Panc1 (cell line): ENCODE measurements around the gene MCCC2. TPM values are rescaled to one million over a fixed set of nuclear protein-coding genes. Genes with fewer than 3 reads are reported as not detected.

Experiments
- ATAC-seq: fragments of 200-7000 bp; cut with Tn5 transposase; 2 replicates; pipeline ENCODE4 v1.9.1; 2020; ENCODE audit warnings: mild to moderate bottlenecking, moderate library complexity
- BruUV-seq: library from RNA; stranded (reverse); fragments of 400-500 nt; replicated peaks from 2 replicates; lab custom pipeline; 2021; lab: Mats Ljungman, UMichigan
- CTCF ChIA-PET: fragments of 300-600 bp; sonication (Branson Sonifier 250); formaldehyde crosslinking; loops from one replicate; lab custom pipeline; 2022; ENCODE audit warnings: antibody characterized with exemption; lab: Charles Lee
- POLR2A ChIA-PET: fragments of 300-600 bp; sonication (Branson Sonifier 250); formaldehyde crosslinking; loops from one replicate; lab custom pipeline; 2022; ENCODE audit warnings: antibody characterized with exemption; lab: Charles Lee
- DNase-seq: peaks from one replicate; pipeline ENCODE4 v3.0.0-alpha.2; 2010; ENCODE audit warnings: low read depth, low spot score
- H3K27ac ChIP-seq: 2 replicates; pipeline ENCODE4 v1.5.1; 2011; ENCODE audit warnings: mild to moderate bottlenecking, low read length, inconsistent platforms
- H3K27me3 ChIP-seq: fragments of 200-500 bp; sonication (Bioruptor generic); 2 replicates; pipeline ENCODE4 v1.6.0; 2014; ENCODE audit warnings: low read length, inconsistent platforms; ENCODE audit not compliant: control insufficient read depth, insufficient read depth
- H3K36me3 ChIP-seq: fragments of 200-500 bp; sonication (Bioruptor generic); 2 replicates; pipeline ENCODE4 v1.5.1; 2014; ENCODE audit warnings: inconsistent platforms, mild to moderate bottlenecking, low read length, moderate library complexity; ENCODE audit not compliant: control insufficient read depth, insufficient read depth
- H3K4me1 ChIP-seq: 2 replicates; pipeline ENCODE4 v1.5.1; 2011; ENCODE audit warnings: inconsistent platforms, mild to moderate bottlenecking, low read length, moderate library complexity; ENCODE audit not compliant: control insufficient read depth, insufficient read depth
- H3K4me3 ChIP-seq, 2 experiments: 2 replicates each; pipeline ENCODE4 v1.5.1; 2011 to 2012; ENCODE audit warnings: low read depth in 2 of 2, low read length in 2 of 2, mild to moderate bottlenecking in 2 of 2, inconsistent platforms in 1 of 2, moderate library complexity in 1 of 2
- H3K9me3 ChIP-seq: fragments of 200-500 bp; sonication (Bioruptor generic); 2 replicates; pipeline ENCODE4 v1.5.1; 2014; ENCODE audit warnings: low read depth, mild to moderate bottlenecking, inconsistent platforms, low read length, moderate library complexity; ENCODE audit not compliant: control insufficient read depth, insufficient read depth
- CTCF ChIP-seq: fragments of 450-650 bp; IDR thresholded peaks from 2 replicates; pipeline ENCODE4 v1.5.1; 2017; ENCODE audit warnings: mild to moderate bottlenecking
- POLR2AphosphoS5 ChIP-seq: IDR thresholded peaks from 2 replicates; pipeline ENCODE4 v1.6.1; 2012; ENCODE audit warnings: mild to moderate bottlenecking, low read depth, low read length, moderate library complexity
- REST ChIP-seq, 2 experiments: IDR thresholded peaks; 2 replicates each; pipeline ENCODE4 v1.6.1; 2011 to 2012; ENCODE audit warnings: low read depth in 2 of 2, control low read depth in 1 of 2, low read length in 1 of 2, mild to moderate bottlenecking in 1 of 2, moderate library complexity in 1 of 2; ENCODE audit not compliant: insufficient read depth in 1 of 2
- SIN3A ChIP-seq: IDR thresholded peaks from 2 replicates; pipeline ENCODE4 v1.6.1; 2012; ENCODE audit warnings: low read depth, mild to moderate bottlenecking, low read length, moderate library complexity, borderline replicate concordance; ENCODE audit not compliant: insufficient read depth
- TCF7L2 ChIP-seq: IDR thresholded peaks from 2 replicates; pipeline ENCODE4 v1.6.1; 2011; ENCODE audit warnings: mild to moderate bottlenecking, low read depth, low read length, inconsistent platforms
- in situ Hi-C: cut with HindIII; loops from 2 replicates; pipeline ENCODE4 v1.10.0; 2016; ENCODE audit warnings: low sequenced_read_pairs, low pct_unique_long_range_greater_than_20kb
- intact Hi-C: fragments of 100-400 bp; cut with micrococcal nuclease; formaldehyde crosslinking; loops from one replicate; pipeline ENCODE4 v1.10.0; 2022; ENCODE audit not compliant: unreplicated experiment
- total RNA-seq: library from RNA; stranded (reverse); gene quantifications from one replicate; pipeline ENCODE4 v1.2.1, GENCODE V29; 2021; ENCODE audit not compliant: unreplicated experiment

Gene MCCC2
- total RNA-seq, 1 experiment from 2014 or later = 74.1 TPM

GRCh38 chr5:71684309-71684708, 97.2 kb downstream of the MCCC2 start:
- no peaks in the 10 kb centered on the region for H3K4me1 ChIP-seq
- POLR2A ChIA-PET = no interaction called here
- no TSS peak for BruUV-seq
- in situ Hi-C loops = no loop called here
- DNase-seq (no peak), ATAC-seq (no peak)
- no peak overlapping the region for H3K4me3 ChIP-seq
- H3K36me3 ChIP-seq = no peaks in the 10 kb centered on the region
- intact Hi-C loops = no loop called here
- H3K27ac ChIP-seq = no peak overlapping the region
- CTCF ChIA-PET = no interaction called here
- peaks cover 10% of the 10 kb centered on the region for H3K27me3 ChIP-seq
- TF ChIP-seq REST (IDR thresholded peaks at IDR 0.05; ENCODE audit: insufficient read depth in 1 of 2, low read depth in 2 of 2, low read length in 1 of 2) (no peak), TCF7L2 (no peak), SIN3A (no peak), POLR2AphosphoS5 (no peak), CTCF (no peak)
- no peaks in the 10 kb centered on the region for H3K9me3 ChIP-seq

- intact Hi-C loops = no loop called here
- H3K36me3 ChIP-seq = no peaks in the 10 kb centered on the region
- TF ChIP-seq CTCF (no peak), SIN3A (no peak), TCF7L2 (no peak), POLR2AphosphoS5 (no peak), REST (IDR thresholded peaks at IDR 0.05; ENCODE audit: insufficient read depth in 1 of 2, low read depth in 2 of 2, low read length in 1 of 2) (no peak)
- no peak overlapping the region for H3K4me3 ChIP-seq
- ChIA-PET POLR2A (no interaction called here), CTCF (no interaction called here)
- in situ Hi-C loops = no loop called here
- no peaks in the 10 kb centered on the region for H3K4me1 ChIP-seq
- no peak overlapping the region for H3K27ac ChIP-seq
- ATAC-seq (no peak), DNase-seq (no peak)
- no peaks in the 10 kb centered on the region for H3K9me3 ChIP-seq
- BruUV-seq = no TSS peak
- H3K27me3 ChIP-seq = peaks cover 12% of the 10 kb centered on the region
Measured at GRCh38 chr5:71693828-71694427, 106.8 kb downstream of the MCCC2 start.
